OCI-LY3 (cell line): Measurements from ENCODE around the gene MOV10.

Source experiments
- CTCF ChIP-seq: fragments of 200-600, 300-600 bp; sonication (generic); IDR thresholded peaks from 2 replicates; pipeline ENCODE4 v1.5.1; 2014; ENCODE audit warnings: antibody characterized with exemption, low read length, low read depth
- EZH2phosphoT487 ChIP-seq: fragments of 200-600 bp; shearing (Covaris generic); IDR thresholded peaks from 2 replicates; pipeline ENCODE4 v1.6.1; 2018; ENCODE audit warnings: antibody characterized with exemption, mixed run types, low read depth

- TF ChIP-seq CTCF (no peak), EZH2phosphoT487 (no peak)
These were observed 13.5 kb downstream of the MOV10 start for GRCh38 chr1:112687785-112688496.
